GM21367 (cell line): ENCODE measurements around the gene FBXO28.
A peak's percentile ranks its signal among the peaks of the same experiment; 100 is the strongest.
"Not testable (repeated sequence)": the region's sequence is repeated elsewhere in the genome, so short reads cannot be mapped to it uniquely, and the experiment has no call there.

Experiments used
- ATAC-seq: cut with Tn5 transposase; IDR thresholded peaks from one replicate; pipeline ENCODE4 v1.9.1; 2021; ENCODE audit not compliant: unreplicated experiment

Gene FBXO28, protein sequence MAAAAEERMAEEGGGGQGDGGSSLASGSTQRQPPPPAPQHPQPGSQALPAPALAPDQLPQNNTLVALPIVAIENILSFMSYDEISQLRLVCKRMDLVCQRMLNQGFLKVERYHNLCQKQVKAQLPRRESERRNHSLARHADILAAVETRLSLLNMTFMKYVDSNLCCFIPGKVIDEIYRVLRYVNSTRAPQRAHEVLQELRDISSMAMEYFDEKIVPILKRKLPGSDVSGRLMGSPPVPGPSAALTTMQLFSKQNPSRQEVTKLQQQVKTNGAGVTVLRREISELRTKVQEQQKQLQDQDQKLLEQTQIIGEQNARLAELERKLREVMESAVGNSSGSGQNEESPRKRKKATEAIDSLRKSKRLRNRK

DNA sequence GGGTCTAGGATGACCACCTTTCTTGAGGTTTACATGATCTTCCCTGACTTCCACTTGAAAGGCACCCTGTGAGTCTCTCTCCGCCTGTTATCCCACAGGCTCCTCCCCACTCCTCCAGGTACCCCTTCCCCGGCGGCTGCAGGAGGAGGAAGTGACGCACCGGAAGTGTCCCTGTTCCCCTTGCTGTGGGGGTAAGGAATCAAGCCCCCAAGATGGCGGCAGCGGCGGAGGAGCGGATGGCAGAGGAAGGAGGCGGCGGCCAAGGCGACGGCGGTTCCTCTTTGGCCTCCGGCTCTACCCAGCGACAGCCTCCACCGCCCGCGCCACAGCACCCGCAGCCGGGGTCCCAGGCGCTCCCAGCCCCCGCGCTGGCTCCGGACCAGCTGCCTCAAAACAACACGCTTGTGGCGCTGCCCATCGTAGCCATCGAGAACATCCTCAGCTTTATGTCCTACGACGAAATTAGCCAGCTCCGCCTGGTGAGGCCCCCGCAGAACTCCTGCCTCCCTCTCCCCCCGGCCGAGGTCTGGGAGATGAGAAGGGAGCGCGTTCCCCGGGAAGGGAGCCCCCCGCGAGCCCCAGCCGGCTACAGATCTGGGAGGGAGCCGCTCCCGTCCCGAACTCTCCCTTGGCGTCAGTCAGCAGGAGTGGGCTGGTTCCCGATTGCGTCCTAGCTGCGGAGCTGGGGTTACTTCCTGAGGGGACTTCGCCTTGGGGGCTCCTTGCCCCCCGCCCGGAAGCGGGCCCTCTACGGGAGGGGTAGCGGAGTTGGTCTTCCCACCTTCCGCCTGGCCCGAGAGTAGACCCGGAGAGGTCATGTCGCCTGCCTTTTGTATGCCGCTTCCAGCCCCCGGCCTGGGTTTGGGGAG lies at the start of gene FBXO28:
TSS of gene FBXO28 (plus strand) at position 194 of the 869 bp plus-strand sequence. CDS start at position 213, 19 bp downstream.
- ATAC-seq, result peak; percentile 98

GRCh38 chr1:224064150-224064549 lies 49.8 kb upstream of the FBXO28 start:
- no peak for ATAC-seq

GRCh38 chr1:224065455-224065854 lies 48.5 kb upstream of the FBXO28 start:
- ATAC-seq, result no peak

DNA sequence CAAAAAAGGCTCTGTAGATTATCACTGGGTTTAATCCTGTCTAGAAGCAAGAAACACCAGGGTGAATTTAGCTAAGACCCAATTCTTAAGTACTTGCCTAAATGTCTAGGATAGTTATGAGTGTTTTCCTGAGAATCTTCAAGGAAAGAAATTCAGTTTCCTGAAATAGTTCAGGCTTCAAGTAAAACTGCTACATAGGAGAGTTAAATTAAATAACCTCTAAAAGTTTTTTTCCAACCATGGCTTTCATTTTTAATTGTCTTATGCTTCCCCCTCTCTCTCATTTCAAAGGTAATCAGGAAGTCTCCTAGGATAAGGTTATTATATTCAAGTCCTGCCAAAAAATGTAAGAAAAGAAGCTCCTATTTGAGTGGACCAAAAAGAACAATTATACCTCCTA lies 46.7 kb upstream of the FBXO28 start:
- ATAC-seq, result no peak

GRCh38 chr1:224067621-224068457 lies 46.1 kb upstream of the FBXO28 start:
- ATAC-seq, result no peak

DNA sequence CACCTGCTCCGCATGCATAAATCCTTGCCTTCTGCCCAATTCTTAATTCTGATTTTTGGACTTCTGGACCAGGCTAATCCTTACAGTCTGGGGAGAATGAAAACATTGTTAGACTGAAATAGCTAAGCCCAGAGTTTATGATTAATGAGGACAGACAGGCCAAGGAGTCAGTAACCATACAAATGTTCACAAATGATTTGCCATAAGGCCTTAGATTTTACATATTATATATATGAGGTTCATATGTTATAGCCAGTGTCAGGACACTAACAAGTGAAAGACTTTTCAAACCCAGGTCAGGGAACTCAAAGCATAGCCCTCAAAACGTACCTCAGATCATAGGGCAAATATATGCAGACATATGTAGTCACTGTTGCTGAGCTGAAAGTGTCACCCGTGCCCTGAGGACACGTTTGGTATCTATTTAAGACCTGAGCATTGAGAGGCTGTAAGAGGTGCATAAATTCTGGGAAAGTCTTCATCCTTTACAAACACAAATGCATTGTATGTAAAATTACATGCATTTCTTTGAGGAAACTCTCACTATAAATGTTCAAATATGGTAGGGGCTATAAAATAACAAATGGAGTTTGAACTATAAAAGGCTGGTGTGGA lies 45.3 kb upstream of the FBXO28 start:
- no peak for ATAC-seq

DNA sequence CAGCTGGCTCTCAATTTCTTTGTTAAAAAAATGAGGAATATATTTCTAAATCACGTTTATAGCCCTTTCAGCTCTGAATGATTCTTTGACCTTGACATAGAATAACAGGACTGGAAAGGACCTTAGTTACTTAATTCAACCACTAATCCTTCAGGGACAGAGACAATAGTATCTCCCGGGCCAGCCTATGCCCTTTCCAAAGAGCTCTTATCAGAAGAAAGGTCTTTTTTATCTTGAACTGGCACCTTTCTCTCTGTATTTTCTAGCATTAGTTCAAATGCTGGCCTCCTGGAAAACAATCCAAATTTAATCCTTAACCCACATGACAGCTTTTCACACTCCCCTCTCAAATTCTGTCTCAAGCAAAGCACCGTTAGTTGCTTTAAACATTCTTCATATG lies 44.8 kb upstream of the FBXO28 start:
- no peak for ATAC-seq

- ATAC-seq, result no peak
These were observed 43.4 kb upstream of the FBXO28 start for GRCh38 chr1:224070521-224070920.

DNA sequence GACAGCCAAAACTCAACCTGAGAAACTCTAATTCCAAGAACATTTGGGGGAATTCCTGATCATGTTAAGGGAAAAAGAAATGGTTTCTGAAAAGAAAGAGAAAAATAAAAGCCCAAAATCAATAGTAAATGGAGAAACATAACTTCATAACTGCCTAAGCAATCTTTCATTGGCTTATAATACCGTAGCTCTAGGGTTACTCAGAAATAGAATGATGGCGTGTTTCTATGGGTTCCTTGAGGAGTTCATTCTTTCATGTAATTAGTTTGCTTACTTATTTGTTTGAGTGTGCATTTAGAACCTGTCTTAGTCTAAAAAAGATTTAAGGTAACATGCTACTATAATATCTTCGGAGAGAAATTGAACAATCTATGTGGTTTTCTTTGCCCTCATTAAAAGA lies 37.5 kb upstream of the FBXO28 start:
- no peak for ATAC-seq

GRCh38 chr1:224079644-224080043 lies 34.3 kb upstream of the FBXO28 start:
- ATAC-seq, result not testable (repeated sequence)

- ATAC-seq, result no peak
These were observed 33.7 kb upstream of the FBXO28 start for GRCh38 chr1:224080115-224080774.

- no peak for ATAC-seq
These were observed 32.3 kb upstream of the FBXO28 start for GRCh38 chr1:224081604-224082003.

- no peak for ATAC-seq
These were observed 31.8 kb upstream of the FBXO28 start for GRCh38 chr1:224082146-224082545.

GRCh38 chr1:224084867-224085266 lies 29.0 kb upstream of the FBXO28 start:
- ATAC-seq, result no peak

DNA sequence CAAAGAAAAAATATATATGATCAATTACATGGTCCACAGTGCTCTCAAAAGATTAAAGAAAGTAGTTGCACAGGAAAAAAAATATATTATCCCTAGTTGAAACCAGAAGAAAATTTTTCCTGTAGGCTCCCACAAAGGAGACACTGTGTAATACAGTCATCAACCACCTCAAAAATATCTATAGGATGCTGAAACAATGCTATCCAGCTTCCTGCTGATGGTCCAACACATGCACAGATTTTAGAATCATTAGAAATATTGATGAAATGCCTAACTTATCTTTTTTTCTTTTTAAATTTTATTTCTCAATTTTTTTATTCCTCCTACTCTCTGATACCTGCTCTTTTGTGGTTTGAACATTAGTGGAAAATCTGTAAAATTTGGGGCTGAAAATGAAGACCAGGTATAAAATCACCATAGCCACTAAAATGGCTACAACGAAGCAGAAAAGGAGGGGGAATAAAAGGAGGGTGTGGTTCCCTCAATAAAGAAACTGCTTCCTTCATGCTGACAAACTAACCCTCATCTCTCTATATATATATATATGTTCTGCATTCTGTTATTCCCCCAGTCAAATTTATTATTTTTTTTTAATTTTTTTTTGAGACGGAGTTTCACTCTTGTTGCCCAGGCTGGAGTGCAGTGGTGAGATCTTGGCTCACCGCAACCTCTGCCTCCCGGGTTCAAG lies 28.3 kb upstream of the FBXO28 start:
- no peak for ATAC-seq

DNA sequence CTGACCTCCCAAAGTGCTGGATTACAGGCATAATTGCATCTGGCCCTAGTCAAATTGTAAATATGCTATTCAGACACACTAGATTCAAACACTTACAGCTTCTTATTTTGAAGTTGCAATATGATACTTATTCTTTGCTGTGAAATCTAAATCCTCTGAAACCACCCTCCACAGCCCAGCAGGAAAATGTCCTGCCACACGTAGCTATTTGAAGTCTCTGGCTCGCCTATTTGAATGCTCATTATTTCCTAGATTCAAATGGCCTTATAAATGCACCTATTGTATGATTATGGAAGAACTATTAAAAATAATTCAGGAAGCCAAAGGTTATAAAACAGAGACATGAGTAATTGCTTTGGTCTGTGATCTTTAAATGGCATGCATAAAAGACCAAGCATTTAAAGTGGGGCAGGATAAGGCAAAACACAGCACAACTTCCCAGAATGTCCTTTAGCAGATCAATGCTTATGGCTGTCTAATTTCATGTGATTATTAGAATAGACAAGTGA lies 26.6 kb upstream of the FBXO28 start:
- ATAC-seq, result no peak

GRCh38 chr1:224089583-224089982 lies 24.3 kb upstream of the FBXO28 start:
- ATAC-seq, result no peak

DNA sequence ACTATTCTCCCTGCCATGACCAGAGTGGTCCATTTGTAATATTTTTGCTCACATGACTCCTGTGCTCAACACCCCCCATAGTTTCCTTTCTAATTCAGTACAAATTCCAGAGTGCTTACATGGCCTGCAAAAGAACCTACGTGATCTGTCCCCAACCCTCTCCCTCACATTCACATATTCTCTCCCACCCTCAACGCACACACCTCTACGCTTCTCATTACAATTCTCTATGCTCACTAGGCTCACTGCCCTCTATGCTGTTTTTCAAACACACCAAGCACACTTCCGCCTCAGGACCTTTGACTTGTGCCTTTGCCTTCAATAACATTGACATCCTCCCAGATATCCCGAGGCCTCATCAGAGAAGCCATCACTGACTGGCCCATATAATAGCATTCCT lies 23.8 kb upstream of the FBXO28 start:
- no peak for ATAC-seq

GRCh38 chr1:224092111-224092510 lies 21.8 kb upstream of the FBXO28 start:
- ATAC-seq, result no peak
